Endothelial cell (in vitro differentiated cells): ENCODE data around the gene ITGBL1. TPM values are rescaled to one million over a fixed set of nuclear protein-coding genes. Genes with fewer than 3 reads are reported as not detected.

Experiments
- DNase-seq: peaks from one replicate; pipeline ENCODE4 v3.0.0; 2021; ENCODE audit warnings: low spot score
- H3K27ac Mint-ChIP-seq: one replicate; pipeline ENCODE4 v1.8.0; 2021; ENCODE audit warnings: mixed read lengths, inconsistent platforms; ENCODE audit not compliant: unreplicated experiment
- H3K27me3 Mint-ChIP-seq: one replicate; pipeline ENCODE4 v1.8.0; 2021; ENCODE audit warnings: mild to moderate bottlenecking, moderate library complexity, mixed read lengths, inconsistent platforms; ENCODE audit not compliant: unreplicated experiment
- H3K36me3 Mint-ChIP-seq: one replicate; pipeline ENCODE4 v1.8.0; 2021; ENCODE audit warnings: mild to moderate bottlenecking, low read depth, mixed read lengths, inconsistent platforms; ENCODE audit not compliant: unreplicated experiment
- H3K4me1 Mint-ChIP-seq: one replicate; pipeline ENCODE4 v1.8.0; 2021; ENCODE audit warnings: mild to moderate bottlenecking, mixed read lengths, inconsistent platforms; ENCODE audit not compliant: unreplicated experiment
- H3K4me3 Mint-ChIP-seq: one replicate; pipeline ENCODE4 v1.8.0; 2021; ENCODE audit warnings: mild to moderate bottlenecking, mixed read lengths, inconsistent platforms; ENCODE audit not compliant: unreplicated experiment
- H3K9me3 Mint-ChIP-seq: one replicate; pipeline ENCODE4 v1.8.0; 2021; ENCODE audit warnings: mixed read lengths, inconsistent platforms; ENCODE audit not compliant: unreplicated experiment
- total RNA-seq: library from RNA; stranded (reverse); fragmentation: NEBNext Ultra II Directional; extraction: Animal tissue kit (Norgen Biotek cat#: 25700); gene quantifications from one replicate; pipeline ENCODE4 v1.2.1, GENCODE V29; 2021; ENCODE audit not compliant: unreplicated experiment
- TF ChIP-seq, protein P1 (sequence below): fragments of 200-600 bp; sonication (generic); IDR thresholded peaks from one replicate; pipeline ENCODE4 v1.5.0; 2021; ENCODE audit warnings: antibody characterized with exemption; ENCODE audit not compliant: unreplicated experiment

Gene ITGBL1
- total RNA-seq, 1 donor from 2014 or later = not detected

DNA sequence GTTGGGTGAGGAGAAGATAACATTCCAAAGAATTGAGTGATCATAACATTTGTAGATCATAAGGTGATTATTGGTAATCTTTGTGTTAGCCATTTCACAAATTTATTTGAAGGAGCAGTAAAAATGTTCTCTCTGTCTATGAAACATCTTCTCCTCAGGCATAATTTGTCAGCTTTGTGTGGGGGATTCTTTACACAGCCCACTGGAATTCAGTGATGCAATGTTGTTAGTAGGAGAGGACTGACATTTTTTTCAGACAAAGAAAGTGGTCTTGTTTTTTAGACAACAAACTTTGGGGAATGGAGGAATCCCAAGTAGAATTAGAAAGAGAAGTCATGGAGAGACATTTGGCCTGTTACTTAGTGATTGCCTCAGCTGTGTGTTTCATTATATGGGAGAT, 100.3 kb downstream of the ITGBL1 start:
- peaks cover 2% of the 10 kb centered on the region for H3K27me3 Mint-ChIP-seq
- H3K36me3 Mint-ChIP-seq = no peaks in the 10 kb centered on the region
- no peak overlapping the region for H3K4me3 Mint-ChIP-seq
- H3K4me1 Mint-ChIP-seq = no peaks in the 10 kb centered on the region
- TF ChIP-seq, protein P1, sequence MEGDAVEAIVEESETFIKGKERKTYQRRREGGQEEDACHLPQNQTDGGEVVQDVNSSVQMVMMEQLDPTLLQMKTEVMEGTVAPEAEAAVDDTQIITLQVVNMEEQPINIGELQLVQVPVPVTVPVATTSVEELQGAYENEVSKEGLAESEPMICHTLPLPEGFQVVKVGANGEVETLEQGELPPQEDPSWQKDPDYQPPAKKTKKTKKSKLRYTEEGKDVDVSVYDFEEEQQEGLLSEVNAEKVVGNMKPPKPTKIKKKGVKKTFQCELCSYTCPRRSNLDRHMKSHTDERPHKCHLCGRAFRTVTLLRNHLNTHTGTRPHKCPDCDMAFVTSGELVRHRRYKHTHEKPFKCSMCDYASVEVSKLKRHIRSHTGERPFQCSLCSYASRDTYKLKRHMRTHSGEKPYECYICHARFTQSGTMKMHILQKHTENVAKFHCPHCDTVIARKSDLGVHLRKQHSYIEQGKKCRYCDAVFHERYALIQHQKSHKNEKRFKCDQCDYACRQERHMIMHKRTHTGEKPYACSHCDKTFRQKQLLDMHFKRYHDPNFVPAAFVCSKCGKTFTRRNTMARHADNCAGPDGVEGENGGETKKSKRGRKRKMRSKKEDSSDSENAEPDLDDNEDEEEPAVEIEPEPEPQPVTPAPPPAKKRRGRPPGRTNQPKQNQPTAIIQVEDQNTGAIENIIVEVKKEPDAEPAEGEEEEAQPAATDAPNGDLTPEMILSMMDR = no peak
- no peak for DNase-seq
- H3K27ac Mint-ChIP-seq = no peak overlapping the region
- H3K9me3 Mint-ChIP-seq = no peaks in the 10 kb centered on the region

DNA sequence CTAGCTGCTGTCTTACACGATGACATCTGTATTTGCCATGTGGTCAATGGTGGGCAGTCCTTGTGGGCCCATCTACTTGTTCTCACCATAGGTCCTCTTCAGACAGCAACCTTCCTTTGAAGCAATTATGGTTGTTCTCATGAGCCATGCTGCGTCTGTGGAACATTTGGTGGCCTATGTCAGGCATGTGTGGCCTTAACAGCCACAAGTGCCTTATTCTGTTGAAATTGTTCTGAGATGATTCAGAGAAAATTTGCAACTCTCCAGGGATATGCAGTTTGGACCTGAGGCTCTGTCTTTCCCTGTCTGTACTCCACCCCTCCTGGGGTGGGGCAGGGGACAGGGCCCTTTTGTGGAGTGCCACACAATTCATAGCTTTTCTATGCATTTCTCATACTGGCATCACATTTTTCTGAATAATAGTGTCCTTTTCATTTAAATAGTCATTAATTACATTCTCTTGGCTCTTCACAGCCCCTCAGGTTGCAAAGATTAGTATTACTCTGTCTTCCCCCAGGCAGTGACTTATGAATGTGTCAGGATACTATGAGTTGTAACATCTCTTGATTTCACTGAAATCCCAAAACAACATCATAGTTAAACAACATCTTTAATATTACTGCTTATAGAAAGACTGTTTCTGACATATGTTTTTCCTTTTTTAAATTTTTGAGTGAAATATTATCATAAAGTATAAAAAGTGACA, 102.1 kb downstream of the ITGBL1 start:
- Mint-ChIP-seq H3K27ac (no peak overlapping the region), H3K4me3 (no peak overlapping the region), H3K9me3 (no peaks in the 10 kb centered on the region), H3K36me3 (no peaks in the 10 kb centered on the region), H3K27me3 (peaks cover 2% of the 10 kb centered on the region), H3K4me1 (no peaks in the 10 kb centered on the region)
- no peak for DNase-seq
- TF ChIP-seq, protein P1 = no peak

- peaks cover 2% of the 10 kb centered on the region for H3K27me3 Mint-ChIP-seq
- TF ChIP-seq, protein P1 = no peak
- H3K27ac Mint-ChIP-seq = no peak overlapping the region
- H3K4me1 Mint-ChIP-seq = no peaks in the 10 kb centered on the region
- no peak for DNase-seq
- H3K4me3 Mint-ChIP-seq = no peak overlapping the region
- no peaks in the 10 kb centered on the region for H3K36me3 Mint-ChIP-seq
- no peaks in the 10 kb centered on the region for H3K9me3 Mint-ChIP-seq
These were observed 103.1 kb downstream of the ITGBL1 start for GRCh38 chr13:101555610-101556009.

DNA sequence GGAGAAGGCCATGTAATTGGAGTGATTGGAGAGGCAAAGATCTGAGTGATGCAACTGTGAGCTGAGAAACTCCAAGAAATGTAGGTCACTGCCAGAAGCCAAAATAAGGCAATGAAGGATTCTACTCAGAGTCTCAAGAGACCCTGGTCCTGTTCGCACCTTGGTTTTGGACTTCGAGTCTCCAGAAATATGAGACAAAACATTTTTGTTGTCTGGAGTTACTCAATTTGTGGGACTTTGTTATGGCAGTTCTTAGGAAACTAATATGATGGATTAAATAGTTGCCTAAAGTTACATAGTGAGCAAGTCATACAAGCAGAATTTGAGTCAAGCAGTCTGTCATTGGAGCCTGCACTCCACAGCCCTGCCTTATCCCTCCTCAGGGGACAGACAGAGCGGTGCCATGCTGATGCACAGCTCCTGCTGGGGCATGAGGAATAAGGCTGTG, 104.2 kb downstream of the ITGBL1 start:
- DNase-seq = no peak
- Mint-ChIP-seq H3K4me3 (no peak overlapping the region), H3K27me3 (peaks cover 2% of the 10 kb centered on the region), H3K27ac (no peak overlapping the region), H3K9me3 (no peaks in the 10 kb centered on the region), H3K36me3 (no peaks in the 10 kb centered on the region), H3K4me1 (no peaks in the 10 kb centered on the region)
- TF ChIP-seq, protein P1 = no peak

- TF ChIP-seq, protein P1 = no peak
- no peaks in the 10 kb centered on the region for H3K9me3 Mint-ChIP-seq
- no peak overlapping the region for H3K27ac Mint-ChIP-seq
- no peak overlapping the region for H3K4me3 Mint-ChIP-seq
- no peaks in the 10 kb centered on the region for H3K36me3 Mint-ChIP-seq
- H3K27me3 Mint-ChIP-seq = no peaks in the 10 kb centered on the region
- no peak for DNase-seq
- H3K4me1 Mint-ChIP-seq = no peaks in the 10 kb centered on the region
These were observed 112.8 kb downstream of the ITGBL1 start for GRCh38 chr13:101565317-101565716.
